Pancreas (tissue), 10 donors: ENCODE data around the gene GTPBP1. TPM values are rescaled to one million over a fixed set of nuclear protein-coding genes. Genes with fewer than 3 reads are reported as not detected.

Experiments used
- ATAC-seq, 4 donors: fragments of 200-7000 bp; cut with Tn5 transposase; one replicate each; pipeline versions ENCODE4 v1.8.0 to v1.9.1; 2020; ENCODE audit warnings: mild to moderate bottlenecking in 4 of 4, moderate library complexity in 4 of 4
- DNase-seq, 6 donors: peaks; one replicate each; pipeline ENCODE4 v3.0.0-alpha.2; 2020
- FAIRE-seq: peaks from 2 replicates; lab custom pipeline; 2012; peaks lifted over from hg19 to GRCh38; lab: Jason Lieb, UNC
- H3K27ac ChIP-seq, 4 donors: fragments of 200-600 bp; sonication (generic); 1 replicate in 3 of 4; 2 replicates in 1 of 4; pipeline versions ENCODE4 v1.5.0 to v1.8.0; 2020
- H3K27me3 ChIP-seq, 4 donors: fragments of 200-600 bp; one replicate each; pipeline ENCODE4 v1.8.0; 2021
- H3K36me3 ChIP-seq, 3 donors: fragments of 200-600 bp; sonication (generic) in 1 of 3; one replicate each; pipeline versions ENCODE4 v1.5.0 to v1.8.0; 2020 to 2021
- H3K4me1 ChIP-seq, 3 donors: fragments of 200-600 bp; one replicate each; pipeline ENCODE4 v1.8.0; 2021
- H3K4me3 ChIP-seq, 4 donors: fragments of 200-600 bp; sonication (generic) in 2 of 4; one replicate each; pipeline versions ENCODE4 v1.5.0 to v1.8.0; 2020 to 2021
- H3K9me3 ChIP-seq, 4 donors: fragments of 200-600 bp; one replicate each; pipeline ENCODE4 v1.8.0; 2021
- CTCF ChIP-seq, 4 donors: fragments of 200-600 bp; sonication (generic) in 3 of 4; IDR thresholded peaks; one replicate each; pipeline versions ENCODE4 v1.5.0 to v1.8.0; 2021; ENCODE audit warnings: antibody characterized with exemption in 4 of 4
- WGBS, 2 donors: extraction: QIAGEN DNeasy Blood & Tissue Kit; methylation state at CpG; one replicate each; pipeline ENCODE4 v1.1.7; 2013; 5-methylcytosine and 5-hydroxymethylcytosine counted together
- intact Hi-C, 3 donors: fragments of 100-400 bp; cut with DNase I; formaldehyde crosslinking; loops; one replicate each; pipeline versions ENCODE4 v1.11.1 to v1.14.2; 2022
- polyA plus RNA-seq, 2 donors: library from polyadenylated mRNA; stranded (reverse); fragments of 200-250 nt; gene quantifications; one replicate each; pipeline ENCODE4 v1.2.3, GENCODE V29; 2013
- total RNA-seq, 6 donors: library from RNA; stranded (reverse); fragmentation: NEBNext Ultra II Directional in 4 of 6; extraction: Animal tissue kit (Norgen Biotek cat#: 25700) in 4 of 6; gene quantifications; one replicate each; pipeline versions ENCODE4 v1.2.1 to v1.2.4, GENCODE V29; 2021 to 2023
- donor health status: healthy with polysubstance abuse.
- donor health status: DM: no; HTN: no; CAD: no; lungs with moderate emphysema.
- donor health status: DM: no; HTN: no; CAD: no.
- donor health status: control.
- donor health status: control.
- donor health status: Bipolar disorder and iron deficiency.
- donor health status: DM: yes; HTN: yes; CAD: no.
- donor health status: DM: no; HTN: no; CAD: no.
- donor health status: DM: no; HTN: no; CAD: no.
- donor health status: DM: yes; HTN: yes; CAD: no.

The GTPBP1 gene
- total and polyA plus RNA-seq, 8 donors, result 14.7 to 36.0 (median 28.3) TPM

GRCh38 chr22:38750104-38750503, 44.4 kb downstream of the GTPBP1 start:
- intact Hi-C loops, result no loop called here
- 94 to 95% methylated on average over 14 of the region's 14 CpGs for WGBS, 2 donors
- no peak for ATAC-seq

GRCh38 chr22:38750638-38751037, 44.9 kb downstream of the GTPBP1 start:
- H3K27me3 ChIP-seq, result no peaks in the 10 kb centered on the region
- no peak for TF ChIP-seq CTCF (IDR thresholded peaks at IDR 0.05)
- intact Hi-C loops, result no loop called here
- H3K4me1 ChIP-seq, result peaks cover 7 to 16% (median 7%) of the 10 kb centered on the region in 3 donors
- H3K36me3 ChIP-seq, result peaks cover 7 to 67% (median 38%) of the 10 kb centered on the region in 3 donors
- no peak overlapping the region for H3K27ac ChIP-seq
- ATAC-seq (no peak), DNase-seq (peak in 3 of 6 donors; percentile 13 to 66 (median 32)), FAIRE-seq (no peak)
- no peak overlapping the region for H3K4me3 ChIP-seq
- 90 to 91% methylated on average over 17 of the region's 17 CpGs for WGBS, 2 donors
- no peaks in the 10 kb centered on the region for H3K9me3 ChIP-seq

More at GRCh38 chr22:38750104-38750503, 44.4 kb downstream of the GTPBP1 start:
- DNase-seq (no peak), FAIRE-seq (no peak)
- H3K27me3 ChIP-seq, result no peaks in the 10 kb centered on the region
- H3K27ac ChIP-seq, result no peak overlapping the region
- H3K9me3 ChIP-seq, result no peaks in the 10 kb centered on the region
- TF ChIP-seq CTCF (IDR thresholded peaks at IDR 0.05), result no peak
- peaks cover 7 to 16% (median 7%) of the 10 kb centered on the region in 3 donors for H3K4me1 ChIP-seq
- peaks cover 7 to 73% (median 43%) of the 10 kb centered on the region in 3 donors for H3K36me3 ChIP-seq
- H3K4me3 ChIP-seq, result no peak overlapping the region

GRCh38 chr22:38751066-38751421, 45.3 kb downstream of the GTPBP1 start:
- no peak for FAIRE-seq
- ATAC-seq, result no peak
- TF ChIP-seq CTCF (IDR thresholded peaks at IDR 0.05), result no peak
- H3K36me3 ChIP-seq, result peaks cover 7 to 63% (median 37%) of the 10 kb centered on the region in 3 donors
- H3K9me3 ChIP-seq, result no peaks in the 10 kb centered on the region
- DNase-seq, result peak in 3 of 6 donors; percentile 13 to 72 (median 33)
- H3K27me3 ChIP-seq, result no peaks in the 10 kb centered on the region
- no peak overlapping the region for H3K27ac ChIP-seq
- peaks cover 7 to 16% (median 7%) of the 10 kb centered on the region in 3 donors for H3K4me1 ChIP-seq
- H3K4me3 ChIP-seq, result no peak overlapping the region
- 92 to 93% methylated on average over 12 of the region's 12 CpGs for WGBS, 2 donors
- intact Hi-C loops, result no loop called here

- Histone ChIP-seq H3K36me3 (peaks cover 7 to 60% (median 37%) of the 10 kb centered on the region in 3 donors), H3K4me3 (peak overlapping the region in 1 of 4 donors; percentile 7), H3K27ac (peak overlapping the region in 1 of 4 donors; percentile 95), H3K27me3 (no peaks in the 10 kb centered on the region), H3K4me1 (peaks cover 7 to 20% (median 7%) of the 10 kb centered on the region in 3 donors), H3K9me3 (no peaks in the 10 kb centered on the region)
- DNase-seq (peak in 2 of 6 donors; percentile 46 to 72), FAIRE-seq (no peak), ATAC-seq (no peak)
- no peak for TF ChIP-seq CTCF (IDR thresholded peaks at IDR 0.05)
- intact Hi-C loops, result no loop called here
- 84% methylated on average over 24 of the region's 24 CpGs for WGBS, 2 donors
Observed at GRCh38 chr22:38751422-38752346, 45.9 kb downstream of the GTPBP1 start.
